H1 (cell line): ENCODE data around the gene TC2N. TPM values are rescaled to one million over a fixed set of nuclear protein-coding genes. Genes with fewer than 3 reads are reported as not detected.

Experiments used
- EGR1 ChIP-seq: IDR thresholded peaks from 2 replicates; pipeline ENCODE4 v1.6.1; 2011; ENCODE audit warnings: low read depth, low read length, borderline replicate concordance
- polyA plus RNA-seq, 7 experiments: library from polyadenylated mRNA; depleted of rRNA in 3 of 7; stranded (reverse) in 5 of 7; unstranded in 2 of 7; fragments of >200 nt in 5 of 7; fragments of 200-250 nt in 2 of 7; gene quantifications; 1 replicate in 5 of 7; 2 replicates in 1 of 7; 4 replicates in 1 of 7; pipeline versions ENCODE4 v1.2.1 to v1.2.3, GENCODE V29; 2011 to 2013; ENCODE audit warnings: missing spikeins in 2 of 7, mixed read lengths in 2 of 7
- total RNA-seq: library from RNA; stranded (reverse); fragmentation: NEBNext Ultra II Directional; extraction: Animal tissue kit (Norgen Biotek cat#: 25700); gene quantifications from 2 replicates; pipeline ENCODE4 v1.2.1, GENCODE V29; 2021

The TC2N gene
- total and polyA plus RNA-seq, 2 of the 8 experiments (the other 6 are each of a cell fraction or from before 2014, with no cell fraction given), result 9.7 to 36.2 TPM

- no peak for TF ChIP-seq EGR1
- TF ChIP-seq, all 59 proteins: peak for 0
These were observed 2.2 kb upstream of the TC2N start (continued) for GRCh38 chr14:91869556-91869955.
